Measurements from ENCODE around the gene DES.

The DES gene

DNA sequence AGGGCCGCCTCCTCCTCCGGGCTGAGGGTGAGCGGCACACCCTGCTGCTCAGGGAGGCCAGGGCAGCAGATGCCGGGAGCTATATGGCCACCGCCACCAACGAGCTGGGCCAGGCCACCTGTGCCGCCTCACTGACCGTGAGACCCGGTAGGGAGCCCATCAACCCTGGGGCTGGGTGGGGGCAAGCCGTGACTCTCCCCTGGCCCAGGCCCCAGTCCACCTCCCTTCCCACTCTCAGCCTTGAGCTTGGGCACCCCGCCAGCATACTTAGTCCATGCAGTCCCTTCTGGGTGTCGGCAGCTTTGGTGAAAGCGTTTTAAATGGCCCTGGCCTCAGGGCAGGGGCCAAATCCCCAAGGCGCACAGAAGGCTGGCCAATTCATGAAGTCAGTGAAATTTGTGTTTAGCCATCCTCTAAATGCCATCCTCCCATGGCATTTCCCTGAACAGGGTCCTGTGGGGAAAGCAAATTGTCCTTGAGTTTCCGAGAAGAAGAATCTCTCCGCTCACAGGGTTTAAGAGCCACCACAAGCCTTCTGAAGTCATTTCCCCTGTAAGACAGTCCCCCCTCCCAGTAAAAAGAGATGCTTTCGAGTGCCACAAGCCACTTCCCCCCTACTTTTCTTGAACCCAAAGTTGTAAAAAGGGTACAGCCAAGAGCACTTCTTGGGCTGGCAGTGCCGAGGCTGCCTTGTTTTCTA, 33.6 kb downstream of the DES start:
- TF ChIP-seq, protein P1, sequence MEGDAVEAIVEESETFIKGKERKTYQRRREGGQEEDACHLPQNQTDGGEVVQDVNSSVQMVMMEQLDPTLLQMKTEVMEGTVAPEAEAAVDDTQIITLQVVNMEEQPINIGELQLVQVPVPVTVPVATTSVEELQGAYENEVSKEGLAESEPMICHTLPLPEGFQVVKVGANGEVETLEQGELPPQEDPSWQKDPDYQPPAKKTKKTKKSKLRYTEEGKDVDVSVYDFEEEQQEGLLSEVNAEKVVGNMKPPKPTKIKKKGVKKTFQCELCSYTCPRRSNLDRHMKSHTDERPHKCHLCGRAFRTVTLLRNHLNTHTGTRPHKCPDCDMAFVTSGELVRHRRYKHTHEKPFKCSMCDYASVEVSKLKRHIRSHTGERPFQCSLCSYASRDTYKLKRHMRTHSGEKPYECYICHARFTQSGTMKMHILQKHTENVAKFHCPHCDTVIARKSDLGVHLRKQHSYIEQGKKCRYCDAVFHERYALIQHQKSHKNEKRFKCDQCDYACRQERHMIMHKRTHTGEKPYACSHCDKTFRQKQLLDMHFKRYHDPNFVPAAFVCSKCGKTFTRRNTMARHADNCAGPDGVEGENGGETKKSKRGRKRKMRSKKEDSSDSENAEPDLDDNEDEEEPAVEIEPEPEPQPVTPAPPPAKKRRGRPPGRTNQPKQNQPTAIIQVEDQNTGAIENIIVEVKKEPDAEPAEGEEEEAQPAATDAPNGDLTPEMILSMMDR (IDR thresholded peaks at IDR 0.05; ENCODE audit: low read depth, low read length) = no peak

DNA sequence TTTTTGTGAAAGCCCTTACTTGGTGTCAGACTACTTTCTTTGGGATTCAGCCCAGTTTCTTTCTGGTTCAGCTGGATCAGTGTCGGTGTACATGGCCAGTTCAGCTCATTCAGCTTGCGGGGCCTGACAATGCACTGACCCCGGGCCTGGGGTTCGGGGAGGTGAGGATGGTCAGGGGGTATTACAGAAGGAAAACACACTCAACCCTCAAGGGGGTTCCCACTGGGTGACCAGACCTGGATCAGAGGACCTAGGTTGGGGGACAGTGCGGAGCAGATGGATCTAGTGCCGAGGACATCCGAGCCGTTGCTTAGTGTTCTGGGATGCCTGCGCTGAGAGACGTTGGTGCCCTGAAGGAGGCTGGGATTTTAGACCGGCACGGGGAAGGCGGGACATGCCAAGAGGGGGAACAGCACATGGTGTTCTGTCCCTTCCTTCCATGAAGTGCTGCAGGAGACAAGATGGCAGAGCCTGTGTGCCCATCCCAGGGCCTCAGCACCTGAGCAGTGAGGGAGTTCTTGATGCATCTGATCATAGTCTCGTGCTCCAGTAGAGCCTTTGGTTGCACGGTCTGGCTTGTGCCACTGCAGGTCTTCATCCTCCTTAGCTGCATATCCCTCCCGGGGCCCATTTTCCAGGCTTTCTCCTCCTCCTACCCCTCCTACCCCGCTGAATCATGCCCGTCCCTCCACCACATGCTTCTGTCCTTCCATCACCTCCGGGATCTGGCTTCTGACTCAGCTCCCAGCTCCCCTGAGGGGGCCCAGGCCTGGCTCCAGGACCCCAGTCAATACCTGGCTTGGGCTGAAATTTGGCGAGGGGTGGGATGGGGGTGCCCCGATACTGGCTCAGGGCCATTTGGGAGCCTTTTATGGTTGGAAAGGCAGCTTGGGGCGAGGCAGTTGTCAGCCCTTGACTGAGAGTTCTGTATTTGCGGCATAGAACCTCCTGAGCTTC, 34.5 kb downstream of the DES start:
- TF ChIP-seq, protein P1 (IDR thresholded peaks at IDR 0.05; ENCODE audit: low read depth, low read length) = no peak
- peak; percentile 82 for DNase-seq (ENCODE audit: extremely low read depth, low read depth)

More for the DNA sequence above, 33.6 kb downstream of the DES start:
- no peak for DNase-seq (ENCODE audit: extremely low read depth, low read depth)

DNA sequence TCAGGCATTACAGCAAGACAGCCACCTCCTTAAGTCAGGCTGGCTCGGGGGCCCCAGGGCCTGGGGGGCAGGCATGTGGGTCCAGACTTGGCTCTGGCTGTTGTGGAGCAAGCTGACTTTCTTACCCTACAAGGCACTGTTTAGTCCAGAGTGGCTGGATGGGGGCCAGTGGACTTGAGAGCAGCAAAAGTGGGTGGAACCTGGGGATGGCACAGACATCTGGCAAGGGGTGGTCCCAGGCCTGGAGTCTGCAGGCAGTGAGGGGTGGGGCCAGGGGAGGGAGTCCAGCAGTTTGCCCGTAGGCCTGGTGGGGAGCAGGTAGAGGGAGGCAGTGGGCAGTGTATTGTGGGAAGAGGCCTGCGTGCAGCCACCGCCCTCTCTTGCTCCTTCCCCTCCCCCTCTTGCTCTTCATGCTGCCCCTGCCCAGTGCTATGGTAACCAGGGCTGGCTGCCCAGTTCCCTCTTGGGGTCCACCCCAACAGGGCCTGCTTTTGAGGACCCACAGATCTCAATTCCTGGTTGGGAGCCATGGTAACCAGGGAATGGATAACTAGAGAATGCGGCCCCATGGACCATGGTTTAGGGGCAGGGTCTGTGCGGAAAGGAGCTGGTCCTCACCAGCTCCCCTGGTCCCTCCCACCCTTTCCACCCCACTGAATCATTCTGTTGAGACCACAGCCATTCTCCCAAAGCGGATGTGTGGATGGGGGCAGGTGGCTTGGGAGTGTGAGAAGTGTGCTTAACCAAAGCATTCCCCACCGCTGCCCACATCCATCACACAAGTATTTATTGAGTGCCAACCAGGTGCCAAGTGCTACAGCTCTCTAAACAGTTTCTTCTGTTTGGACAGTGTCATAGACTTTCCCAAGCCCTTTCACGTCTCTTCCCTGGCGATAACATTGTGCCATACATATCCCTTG, 35.8 kb downstream of the DES start:
- DNase-seq (ENCODE audit: extremely low read depth, low read depth) = peak; percentile 83
- TF ChIP-seq, protein P1 (IDR thresholded peaks at IDR 0.05; ENCODE audit: low read depth, low read length) = no peak

DNA sequence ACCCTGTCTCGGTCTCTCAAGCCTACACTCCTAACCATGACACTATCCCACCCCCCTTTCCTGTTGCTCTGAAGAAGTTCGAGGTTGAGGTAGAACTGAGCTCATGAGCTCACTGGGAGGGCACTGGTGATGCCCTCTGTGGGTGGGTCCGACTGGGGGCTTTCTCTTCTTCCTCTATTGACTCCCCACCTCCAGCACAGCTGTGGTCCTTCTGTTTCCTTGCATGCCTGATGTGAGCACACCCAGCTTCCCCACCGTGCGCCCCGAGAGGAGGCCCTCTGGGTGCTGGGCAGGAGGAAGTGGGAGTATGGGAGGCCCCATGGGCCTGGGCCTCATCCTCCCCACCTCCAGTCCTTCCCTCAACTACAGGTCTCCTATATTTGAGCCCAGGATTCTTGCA, 37.4 kb downstream of the DES start:
- TF ChIP-seq, protein P1 (IDR thresholded peaks at IDR 0.05; ENCODE audit: low read depth, low read length) = no peak
- no peak for DNase-seq (ENCODE audit: extremely low read depth, low read depth)

DNA sequence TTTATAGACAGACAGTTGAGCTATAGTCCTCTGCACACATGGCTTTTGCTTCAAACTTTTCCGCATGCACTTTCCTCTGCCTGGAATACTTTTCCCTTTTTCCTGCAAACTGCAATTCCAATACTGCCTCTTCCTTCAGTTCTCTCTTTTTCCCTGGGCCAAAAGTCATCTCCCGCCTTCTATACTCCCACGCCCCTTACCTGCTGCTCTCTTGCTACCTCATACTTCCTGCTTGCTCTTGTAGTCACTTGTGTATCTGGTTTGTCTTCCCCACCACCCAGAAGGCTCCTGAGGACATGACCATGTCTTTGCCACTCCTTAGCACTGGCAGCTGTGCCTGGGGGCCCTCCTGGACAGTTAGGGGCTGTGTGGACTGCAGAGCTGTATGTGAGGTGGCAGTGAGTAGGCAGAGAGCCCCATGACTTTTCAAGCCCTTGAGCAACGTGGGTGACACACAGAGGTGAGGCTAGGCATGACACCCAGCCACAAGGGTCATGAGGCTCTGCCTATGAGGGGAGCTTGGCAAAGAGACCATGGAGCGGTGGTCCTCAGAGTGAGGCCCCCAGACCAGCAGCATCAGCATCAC, 39.7 kb downstream of the DES start:
- TF ChIP-seq, protein P1 (IDR thresholded peaks at IDR 0.05; ENCODE audit: low read depth, low read length) = no peak
- DNase-seq (ENCODE audit: extremely low read depth, low read depth) = no peak

DNA sequence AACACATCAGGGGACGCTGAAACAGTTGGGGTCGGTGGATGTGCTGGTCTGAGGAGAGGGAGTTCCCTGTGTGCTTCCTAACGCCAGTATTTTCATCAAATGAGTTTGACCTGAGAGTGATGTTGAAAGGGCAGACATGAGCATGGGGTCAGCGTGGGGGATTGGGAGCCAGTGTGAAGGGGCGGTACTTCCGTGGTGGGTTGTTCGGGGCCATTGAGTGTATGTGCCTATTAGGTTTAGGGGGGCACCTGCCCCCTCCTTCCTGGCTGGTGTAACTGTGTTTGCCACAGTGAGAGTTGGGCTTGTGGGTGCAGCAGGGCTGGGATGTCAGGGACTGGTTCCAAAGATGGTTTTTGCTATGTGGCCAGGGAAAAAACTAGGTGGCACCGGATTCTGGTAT, 40.8 kb downstream of the DES start:
- DNase-seq (ENCODE audit: extremely low read depth, low read depth) = no peak
- TF ChIP-seq, protein P1 (IDR thresholded peaks at IDR 0.05; ENCODE audit: low read depth, low read length) = no peak

Data from AG09319 (cell line).